GM23248 (cell line): ENCODE measurements around the gene PAQR7. TPM values are rescaled to one million over a fixed set of nuclear protein-coding genes. Genes with fewer than 3 reads are reported as not detected.

ENCODE experiments used
- DNase-seq: peaks from one replicate; pipeline ENCODE4 v3.0.0-alpha.2; 2015
- H2AFZ ChIP-seq: fragments of 200-600 bp; sonication (generic); 2 replicates; pipeline ENCODE4 v1.6.1; 2016; ENCODE audit warnings: antibody characterized with exemption
- H3F3A ChIP-seq: fragments of 200-600 bp; sonication (generic); 2 replicates; pipeline ENCODE4 v1.6.1; 2016; ENCODE audit warnings: mild to moderate bottlenecking, antibody characterized with exemption, mixed run types; ENCODE audit not compliant: insufficient read depth
- H3K27ac ChIP-seq: fragments of 200-600 bp; sonication (generic); 2 replicates; pipeline ENCODE4 v1.5.1; 2016; ENCODE audit warnings: mild to moderate bottlenecking
- H3K27me3 ChIP-seq: fragments of 200-600 bp; sonication (generic); replicated peaks from 2 replicates; pipeline ENCODE4 v1.6.1; 2016; ENCODE audit warnings: mild to moderate bottlenecking; ENCODE audit not compliant: insufficient read depth
- H3K36me3 ChIP-seq: fragments of 200-600 bp; sonication (generic); 2 replicates; pipeline ENCODE4 v1.6.1; 2016; ENCODE audit warnings: low read depth, mild to moderate bottlenecking
- H3K4me1 ChIP-seq: fragments of 200-600 bp; sonication (generic); 2 replicates; pipeline ENCODE4 v1.6.1; 2016; ENCODE audit warnings: mild to moderate bottlenecking; ENCODE audit not compliant: insufficient read depth
- H3K4me2 ChIP-seq: fragments of 200-600 bp; sonication (generic); one replicate; pipeline ENCODE4 v1.6.1; 2016; ENCODE audit warnings: mild to moderate bottlenecking; ENCODE audit not compliant: unreplicated experiment
- H3K4me3 ChIP-seq: fragments of 200-600 bp; sonication (generic); 2 replicates; pipeline ENCODE4 v1.5.1; 2016; ENCODE audit warnings: mild to moderate bottlenecking
- H3K79me2 ChIP-seq: fragments of 200-600 bp; sonication (generic); 2 replicates; pipeline ENCODE4 v1.6.1; 2016; ENCODE audit warnings: mild to moderate bottlenecking; ENCODE audit not compliant: insufficient read depth
- H3K9ac ChIP-seq: fragments of 200-600 bp; sonication (generic); 2 replicates; pipeline ENCODE4 v1.6.1; 2016; ENCODE audit warnings: mild to moderate bottlenecking
- H3K9me2 ChIP-seq: fragments of 200-600 bp; sonication (generic); 2 replicates; pipeline ENCODE4 v1.6.1; 2016; ENCODE audit warnings: mixed run types, mild to moderate bottlenecking, moderate library complexity; ENCODE audit not compliant: insufficient read depth
- H3K9me3 ChIP-seq: fragments of 200-600 bp; sonication (generic); one replicate; pipeline ENCODE4 v1.6.1; 2017; ENCODE audit warnings: low read depth
- H4K20me1 ChIP-seq: fragments of 200-600 bp; sonication (generic); 2 replicates; pipeline ENCODE4 v1.6.0; 2016; ENCODE audit not compliant: insufficient read depth
- EZH2 ChIP-seq: fragments of 200-600 bp; sonication (generic); IDR thresholded peaks from 2 replicates; pipeline ENCODE4 v1.6.1; 2018; ENCODE audit warnings: antibody characterized with exemption, mild to moderate bottlenecking; ENCODE audit not compliant: insufficient read depth, poor library complexity, severe bottlenecking
- EZH2phosphoT487 ChIP-seq: fragments of 200-600 bp; sonication (generic); IDR thresholded peaks from 2 replicates; pipeline ENCODE4 v1.6.1; 2018; ENCODE audit warnings: antibody characterized with exemption, moderate library complexity, mild to moderate bottlenecking, low read depth; ENCODE audit not compliant: insufficient read depth
- WGBS, 2 experiments: methylation state at CpG; one replicate each; pipeline ENCODE4 v1.1.6; 2015 to 2017; ENCODE audit warnings: low lambda C conversion rate in 2 of 2, low coverage in 1 of 2; ENCODE audit errors: missing lambda C conversion rate in 2 of 2; 5-methylcytosine and 5-hydroxymethylcytosine counted together
- in situ Hi-C: fragments of 300-500 bp; cut with MboI; formaldehyde crosslinking; loops from 2 replicates; pipeline ENCODE4 v1.15.0; 2020
- polyA plus RNA-seq: library from polyadenylated mRNA; unstranded; fragments of >200 nt; fragmentation: Nextera tagmentation; extraction: Ambion mirVana; gene quantifications from 2 replicates; pipeline ENCODE4 v1.2.1, GENCODE V29; 2016
- total RNA-seq: library from RNA; depleted of rRNA; stranded (reverse); fragments of >200 nt; shearing (Covaris generic); gene quantifications from 2 replicates; pipeline ENCODE4 v1.2.3, GENCODE V29; 2014

PAQR7 gene
- total and polyA plus RNA-seq, 2 experiments from 2014 or later = 12.7 to 20.6 TPM

DNA sequence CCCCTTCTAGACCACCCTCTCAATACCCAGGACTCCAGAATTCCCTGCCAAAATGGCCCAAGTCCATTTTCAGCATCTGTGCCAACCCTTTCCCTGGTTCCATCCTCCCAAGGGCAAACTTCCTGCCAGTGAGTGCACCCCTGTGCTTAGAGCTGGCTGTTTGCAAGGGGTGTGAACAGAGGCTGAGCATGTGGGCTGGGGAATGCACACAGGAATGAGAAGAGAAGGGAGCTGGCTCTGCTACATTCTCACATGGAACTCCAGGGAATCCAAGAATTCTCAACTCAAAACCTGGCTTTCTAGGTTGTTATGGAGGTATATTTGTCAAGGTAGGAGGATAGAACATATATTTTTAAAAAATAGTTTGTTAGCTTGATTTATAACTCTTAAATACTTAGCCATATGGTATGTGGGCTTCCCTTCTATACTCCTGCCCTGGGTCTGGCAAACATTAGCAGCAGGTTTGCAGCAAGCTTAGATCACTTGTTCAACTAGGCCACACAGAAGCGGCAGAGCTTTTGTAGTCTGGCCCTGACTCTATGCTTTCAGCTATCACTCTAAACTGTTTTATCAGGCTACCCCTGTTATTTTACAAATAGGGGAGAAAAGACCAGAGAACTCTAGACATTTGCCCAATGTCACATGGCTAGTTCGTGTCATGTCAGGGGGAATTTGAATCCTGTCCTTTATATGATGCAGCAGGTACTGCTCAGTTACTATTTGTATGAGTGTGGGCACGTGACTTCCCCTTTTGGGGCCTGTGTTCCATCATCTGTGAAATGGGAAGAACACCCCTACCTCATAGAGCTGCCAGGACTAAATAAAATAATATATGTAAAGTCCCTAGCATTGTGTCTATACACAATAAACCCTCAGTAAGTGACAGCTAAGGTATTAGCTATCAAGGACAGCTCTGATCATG lies 38.8 kb upstream of the PAQR7 start:
- WGBS, 2 experiments = 93 to 94% methylated on average over 3 of the region's 3 CpGs

DNA sequence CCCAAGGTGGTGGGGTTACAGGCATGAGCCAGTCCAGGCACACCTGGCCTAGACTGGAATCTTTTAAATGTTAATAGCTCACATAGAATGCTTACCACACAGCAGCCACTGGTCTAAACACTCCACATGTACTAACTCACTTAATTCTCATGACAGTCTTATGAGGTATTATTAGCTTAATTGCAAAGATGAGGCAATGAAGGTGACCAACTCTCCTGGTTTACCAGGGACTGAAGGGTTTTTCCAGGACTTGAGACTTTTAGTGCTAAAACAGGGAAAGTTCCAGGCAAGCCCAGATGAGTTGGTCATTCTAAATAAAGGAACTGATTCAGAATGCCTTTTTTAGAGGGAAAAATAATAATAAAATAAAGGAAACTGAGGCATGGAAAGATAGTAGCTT lies 37.7 kb upstream of the PAQR7 start:
- Histone ChIP-seq H3K9me2 (no peaks in the 10 kb centered on the region), H3K36me3 (no peaks in the 10 kb centered on the region), H2AFZ (no peak overlapping the region), H3K4me2 (no peak overlapping the region), H3K79me2 (no peaks in the 10 kb centered on the region), H3F3A (peaks cover 18% of the 10 kb centered on the region), H3K4me1 (peaks cover 20% of the 10 kb centered on the region), H3K4me3 (no peak overlapping the region), H3K9me3 (no peaks in the 10 kb centered on the region), H3K27ac (no peak overlapping the region), H3K9ac (no peak overlapping the region), H4K20me1 (no peaks in the 10 kb centered on the region), H3K27me3 (no peaks in the 10 kb centered on the region)
- DNase-seq = no peak
- in situ Hi-C loops = no loop called here
- TF ChIP-seq EZH2 (no peak), EZH2phosphoT487 (no peak)

More for the DNA sequence above, 38.8 kb upstream of the PAQR7 start:
- peak; percentile 33 for DNase-seq
- no peaks in the 10 kb centered on the region for H3K9me2 ChIP-seq
- H3K27ac ChIP-seq = no peak overlapping the region
- in situ Hi-C loops = no loop called here
- TF ChIP-seq EZH2phosphoT487 (no peak), EZH2 (no peak)
- no peaks in the 10 kb centered on the region for H3K27me3 ChIP-seq
- H3K4me1 ChIP-seq = peaks cover 20% of the 10 kb centered on the region
- H3K36me3 ChIP-seq = no peaks in the 10 kb centered on the region
- H4K20me1 ChIP-seq = no peaks in the 10 kb centered on the region
- no peak overlapping the region for H3K4me3 ChIP-seq
- no peaks in the 10 kb centered on the region for H3K9me3 ChIP-seq
- H3F3A ChIP-seq = peaks cover 18% of the 10 kb centered on the region
- peak overlapping the region; percentile 16; the same call in 1 of the 2 replicates for H2AFZ ChIP-seq
- no peak overlapping the region for H3K9ac ChIP-seq
- H3K4me2 ChIP-seq = no peak overlapping the region
- no peaks in the 10 kb centered on the region for H3K79me2 ChIP-seq

DNA sequence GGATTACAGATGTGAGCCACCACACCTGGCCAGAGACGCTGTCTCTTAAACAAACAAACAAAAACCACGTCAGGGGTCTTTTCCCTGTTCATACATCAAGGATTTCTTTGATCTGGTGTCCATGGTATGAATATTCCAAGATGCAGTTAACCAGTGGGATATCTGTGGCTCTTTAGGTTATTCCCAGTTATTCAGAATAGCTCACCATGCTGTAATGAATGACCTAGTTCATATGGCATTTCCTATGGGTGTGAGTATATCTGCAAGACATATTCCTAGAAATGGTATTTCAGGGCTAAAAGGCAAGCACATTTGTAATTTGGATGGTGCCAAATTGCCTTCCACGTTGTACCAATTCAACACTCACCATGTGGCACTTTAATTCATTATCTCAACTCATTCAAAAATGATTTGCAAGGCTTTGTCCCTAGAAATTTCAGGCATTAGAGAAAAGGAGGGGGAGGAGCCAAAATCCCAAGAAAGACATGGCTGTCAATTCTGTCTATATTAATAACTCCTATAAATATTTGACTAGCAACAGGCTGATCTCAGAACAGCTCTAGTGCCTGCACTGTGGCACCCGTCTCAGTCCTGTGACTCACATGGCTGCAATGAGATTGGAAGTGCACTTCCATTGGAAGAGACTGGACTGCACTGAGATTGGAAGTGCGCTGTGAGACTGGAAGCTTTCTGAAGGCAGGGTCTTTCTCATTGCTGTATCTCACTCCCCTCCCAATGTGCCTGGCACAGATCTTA lies 36.7 kb upstream of the PAQR7 start:
- Histone ChIP-seq H3K27ac (peak overlapping the region; percentile 23), H3K9me3 (no peaks in the 10 kb centered on the region), H4K20me1 (no peaks in the 10 kb centered on the region), H3K4me1 (peaks cover 20% of the 10 kb centered on the region), H3K79me2 (no peaks in the 10 kb centered on the region), H3K9ac (no peak overlapping the region), H2AFZ (no peak overlapping the region), H3K9me2 (no peaks in the 10 kb centered on the region), H3K4me3 (no peak overlapping the region), H3K27me3 (no peaks in the 10 kb centered on the region), H3F3A (peaks cover 28% of the 10 kb centered on the region), H3K4me2 (peak overlapping the region; percentile 70), H3K36me3 (no peaks in the 10 kb centered on the region)
- no peak for TF ChIP-seq EZH2phosphoT487
- TF ChIP-seq EZH2 = no peak
- in situ Hi-C loops = no loop called here
- peak; percentile 83 for DNase-seq
- WGBS, 2 experiments = 46 to 52% methylated on average over 5 of the region's 5 CpGs

DNA sequence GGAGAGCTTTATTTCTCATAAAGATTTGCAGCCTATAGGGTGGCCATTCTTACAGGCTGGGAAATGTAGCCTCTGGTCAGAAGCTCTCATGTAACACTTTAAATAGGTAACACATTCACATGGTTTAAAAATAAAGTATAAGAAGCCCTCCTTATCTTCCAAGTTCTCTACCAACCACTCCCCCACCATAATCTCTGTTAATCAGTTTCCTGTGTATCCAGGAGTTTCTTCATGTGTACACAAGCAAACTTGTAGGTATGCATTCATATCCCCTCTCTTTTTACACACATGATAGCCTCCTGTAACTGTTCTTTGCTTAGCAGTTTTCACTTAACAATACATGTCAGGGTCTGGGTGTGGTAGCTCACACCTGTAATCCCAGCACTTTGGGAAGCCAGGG lies 35.7 kb upstream of the PAQR7 start:
- in situ Hi-C loops = no loop called here
- TF ChIP-seq EZH2phosphoT487 (no peak), EZH2 (no peak)
- H2AFZ ChIP-seq = no peak overlapping the region
- H3K9ac ChIP-seq = no peak overlapping the region
- no peaks in the 10 kb centered on the region for H3K27me3 ChIP-seq
- H3K79me2 ChIP-seq = no peaks in the 10 kb centered on the region
- no peaks in the 10 kb centered on the region for H3K9me3 ChIP-seq
- no peaks in the 10 kb centered on the region for H4K20me1 ChIP-seq
- no peak for DNase-seq
- peaks cover 20% of the 10 kb centered on the region for H3K4me1 ChIP-seq
- peaks cover 33% of the 10 kb centered on the region for H3F3A ChIP-seq
- no peak overlapping the region for H3K4me3 ChIP-seq
- no peaks in the 10 kb centered on the region for H3K36me3 ChIP-seq
- H3K27ac ChIP-seq = no peak overlapping the region
- H3K4me2 ChIP-seq = no peak overlapping the region
- H3K9me2 ChIP-seq = no peaks in the 10 kb centered on the region
